ENCODE measurements around the gene SPATA24. TPM values are rescaled to one million over a fixed set of nuclear protein-coding genes. Genes with fewer than 3 reads are reported as not detected.
"Not testable (repeated sequence)": the region's sequence is repeated elsewhere in the genome, so short reads cannot be mapped to it uniquely, and the experiment has no call there.

SPATA24 gene
- total RNA-seq, 2 donors from 2014 or later = 9.5 to 29.7 TPM

DNA sequence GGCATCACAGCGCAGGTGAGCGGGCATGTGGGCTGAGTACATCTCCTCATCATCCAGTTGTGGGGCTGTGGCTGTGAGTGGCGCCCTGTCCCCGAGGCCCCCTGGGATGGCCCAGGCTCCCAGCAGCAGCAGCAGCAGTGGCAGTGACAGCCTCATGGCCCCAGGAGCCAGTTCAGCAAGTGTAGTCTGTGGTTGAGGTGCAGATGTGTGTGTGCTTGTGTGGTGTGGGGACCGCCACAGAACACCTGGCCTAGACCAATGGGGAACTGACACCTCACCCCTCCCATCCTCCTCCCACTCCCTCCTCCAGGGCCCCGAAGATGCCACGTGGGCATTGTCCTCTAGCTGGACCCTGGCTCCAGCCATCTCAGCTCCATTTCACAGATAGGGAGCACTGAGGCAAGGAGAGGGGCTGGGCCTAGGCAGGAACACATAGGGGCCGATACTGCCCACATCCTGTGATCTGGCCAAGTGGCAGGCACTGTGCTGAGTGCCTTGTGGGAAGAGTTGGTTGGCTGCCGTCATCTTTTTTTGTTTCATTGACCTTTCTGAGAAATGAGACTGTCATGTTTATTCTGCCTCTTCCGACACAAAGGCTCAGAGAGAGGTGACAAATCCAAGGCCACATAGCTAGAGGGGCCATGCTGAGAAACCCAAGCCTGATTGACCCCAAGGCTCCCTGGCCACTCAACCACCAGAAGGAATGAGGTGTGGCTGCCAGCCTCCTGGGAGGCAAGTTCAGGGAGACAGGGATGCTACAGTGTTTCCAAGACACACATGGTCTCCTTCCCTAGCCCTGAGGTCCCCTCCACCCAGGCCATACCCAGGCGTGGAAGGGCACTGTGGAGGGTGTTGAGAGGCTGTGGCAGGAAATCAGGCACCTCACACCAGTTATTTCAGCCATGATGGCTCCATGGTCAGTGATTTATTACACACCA lies 13.9 kb downstream of the SPATA24 start, which contains the start of gene MZB1:
TSS of gene MZB1 (minus strand) at position 213 of the 938 bp plus-strand sequence. CDS start at position 156, 57 bp downstream.
- TF ChIP-seq CTCF (IDR thresholded peaks at IDR 0.05) = no peak
- peaks cover 0 to 78% of the 10 kb centered on the region in 2 donors for H3K4me1 ChIP-seq

DNA sequence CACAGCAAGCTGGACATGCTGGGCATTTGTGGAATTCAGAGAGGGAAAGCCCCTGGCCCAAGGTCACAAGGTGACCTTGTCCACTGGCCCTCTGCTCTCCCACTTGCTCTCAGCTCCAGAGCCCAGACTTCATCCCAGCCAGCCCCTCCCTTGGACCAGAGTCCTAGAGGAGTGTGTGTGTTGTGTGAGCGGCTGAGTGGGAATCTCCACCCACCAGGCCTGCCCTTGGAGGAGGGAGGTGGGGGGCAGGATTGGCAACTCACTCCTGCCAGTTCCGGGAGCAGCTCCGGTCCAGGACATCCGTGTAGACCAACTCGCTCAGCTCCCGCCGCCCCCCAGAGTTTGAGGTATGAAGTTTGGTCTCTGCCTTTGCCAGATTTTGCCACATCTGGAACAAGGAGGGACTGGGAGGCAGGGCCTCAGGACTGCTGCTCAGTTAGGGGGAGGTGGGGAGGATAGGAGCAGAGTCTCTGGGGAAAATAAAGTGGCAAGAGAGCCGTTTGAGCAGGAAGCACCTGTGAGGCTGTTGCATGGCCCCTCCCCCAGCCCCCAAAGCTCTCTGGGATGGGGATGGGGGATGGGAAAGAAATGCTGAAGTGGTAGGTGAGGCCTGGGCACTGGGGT lies 15.6 kb downstream of the SPATA24 start:
- no peak for DNase-seq (ENCODE audit: low spot score)
- Histone ChIP-seq H3K4me1 (peaks cover 0 to 70% of the 10 kb centered on the region in 2 donors), H3K27ac (peak overlapping the region; percentile 26 to 34), H3K27me3 (no peaks in the 10 kb centered on the region), H3K36me3 (no peaks in the 10 kb centered on the region), H3K9me3 (no peaks in the 10 kb centered on the region), H3K4me3 (peak overlapping the region in 1 of 2 donors; percentile 2)
- TF ChIP-seq CTCF (IDR thresholded peaks at IDR 0.05) = no peak

More for the DNA sequence above, 13.9 kb downstream of the SPATA24 start, which contains the start of gene MZB1:
- no peak for DNase-seq (ENCODE audit: low spot score)
- Histone ChIP-seq H3K36me3 (no peaks in the 10 kb centered on the region), H3K27me3 (no peaks in the 10 kb centered on the region), H3K27ac (peak within 1 kb of the TSS; percentile 93 to 96), H3K4me3 (no peak within 1 kb of the TSS), H3K9me3 (no peaks in the 10 kb centered on the region)

- H3K27ac ChIP-seq = peak overlapping the region; percentile 26 to 34
- DNase-seq (ENCODE audit: low spot score) = no peak
- TF ChIP-seq CTCF (IDR thresholded peaks at IDR 0.05) = no peak
These were observed 16.2 kb downstream of the SPATA24 start for GRCh38 chr5:139387611-139388197.

DNA sequence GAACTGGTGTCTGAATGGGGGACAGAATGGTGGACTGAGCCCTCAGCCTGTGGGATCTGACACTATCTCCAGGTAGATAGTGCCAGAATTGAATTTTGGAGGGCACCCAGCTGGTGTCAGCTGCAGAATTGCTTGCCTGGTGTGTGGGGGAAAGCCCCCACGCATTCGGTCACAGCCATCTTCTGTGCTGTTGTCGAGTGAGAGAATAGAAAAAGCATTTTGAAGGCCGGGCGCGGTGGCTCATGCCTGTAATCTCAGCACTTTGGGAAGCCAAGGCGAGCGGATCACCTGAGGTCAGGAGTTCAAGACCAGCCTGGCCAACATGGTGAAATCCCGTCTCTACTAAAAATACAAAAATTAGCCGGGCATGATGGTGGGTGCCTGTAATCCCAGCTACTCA lies 16.9 kb downstream of the SPATA24 start:
- H3K36me3 ChIP-seq; DNase-seq (ENCODE audit: low spot score); H3K4me3 ChIP-seq; H3K27me3 ChIP-seq; H3K27ac ChIP-seq; H3K9me3 ChIP-seq: not testable (repeated sequence)
- H3K4me1 ChIP-seq = peaks cover 0 to 57% of the 10 kb centered on the region in 2 donors

More at GRCh38 chr5:139387611-139388197, 16.2 kb downstream of the SPATA24 start:
- Histone ChIP-seq H3K4me3 (no peak overlapping the region), H3K9me3 (no peaks in the 10 kb centered on the region), H3K27me3 (no peaks in the 10 kb centered on the region), H3K4me1 (peaks cover 0 to 64% of the 10 kb centered on the region in 2 donors), H3K36me3 (no peaks in the 10 kb centered on the region)

GRCh38 chr5:139386050-139386438 lies 17.8 kb downstream of the SPATA24 start:
- Histone ChIP-seq H3K9me3 (no peaks in the 10 kb centered on the region), H3K27me3 (no peaks in the 10 kb centered on the region), H3K4me3 (no peak overlapping the region), H3K36me3 (no peaks in the 10 kb centered on the region), H3K4me1 (peaks cover 0 to 48% of the 10 kb centered on the region in 2 donors), H3K27ac (no peak overlapping the region)
- no peak for TF ChIP-seq CTCF (IDR thresholded peaks at IDR 0.05)
- no peak for DNase-seq (ENCODE audit: low spot score)

Data from right atrium auricular region (tissue), 2 donors.